ENCODE data around the gene KIFC3.

GRCh38 chr16:57765160-57765728 is 37.0 kb downstream of the KIFC3 start:
- TF ChIP-seq, protein P1, sequence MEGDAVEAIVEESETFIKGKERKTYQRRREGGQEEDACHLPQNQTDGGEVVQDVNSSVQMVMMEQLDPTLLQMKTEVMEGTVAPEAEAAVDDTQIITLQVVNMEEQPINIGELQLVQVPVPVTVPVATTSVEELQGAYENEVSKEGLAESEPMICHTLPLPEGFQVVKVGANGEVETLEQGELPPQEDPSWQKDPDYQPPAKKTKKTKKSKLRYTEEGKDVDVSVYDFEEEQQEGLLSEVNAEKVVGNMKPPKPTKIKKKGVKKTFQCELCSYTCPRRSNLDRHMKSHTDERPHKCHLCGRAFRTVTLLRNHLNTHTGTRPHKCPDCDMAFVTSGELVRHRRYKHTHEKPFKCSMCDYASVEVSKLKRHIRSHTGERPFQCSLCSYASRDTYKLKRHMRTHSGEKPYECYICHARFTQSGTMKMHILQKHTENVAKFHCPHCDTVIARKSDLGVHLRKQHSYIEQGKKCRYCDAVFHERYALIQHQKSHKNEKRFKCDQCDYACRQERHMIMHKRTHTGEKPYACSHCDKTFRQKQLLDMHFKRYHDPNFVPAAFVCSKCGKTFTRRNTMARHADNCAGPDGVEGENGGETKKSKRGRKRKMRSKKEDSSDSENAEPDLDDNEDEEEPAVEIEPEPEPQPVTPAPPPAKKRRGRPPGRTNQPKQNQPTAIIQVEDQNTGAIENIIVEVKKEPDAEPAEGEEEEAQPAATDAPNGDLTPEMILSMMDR (IDR thresholded peaks at IDR 0.05) = no peak
- no peak for TF ChIP-seq EZH2 (IDR thresholded peaks at IDR 0.05; ENCODE audit: borderline replicate concordance, insufficient read depth, low read depth, low read length, poor library complexity, severe bottlenecking)
